GM18505 (cell line): ENCODE measurements around the gene CCDC102A.

Source experiments
- ATAC-seq: cut with Tn5 transposase; IDR thresholded peaks from one replicate; pipeline ENCODE4 v1.9.1; 2021; ENCODE audit not compliant: unreplicated experiment
- POLR2A ChIP-seq: IDR thresholded peaks from 4 replicates; pipeline ENCODE4 v1.6.1; 2011; ENCODE audit warnings: borderline replicate concordance; ENCODE audit not compliant: insufficient read depth, insufficient read length; ENCODE audit errors: extremely low read depth

The CCDC102A gene

DNA sequence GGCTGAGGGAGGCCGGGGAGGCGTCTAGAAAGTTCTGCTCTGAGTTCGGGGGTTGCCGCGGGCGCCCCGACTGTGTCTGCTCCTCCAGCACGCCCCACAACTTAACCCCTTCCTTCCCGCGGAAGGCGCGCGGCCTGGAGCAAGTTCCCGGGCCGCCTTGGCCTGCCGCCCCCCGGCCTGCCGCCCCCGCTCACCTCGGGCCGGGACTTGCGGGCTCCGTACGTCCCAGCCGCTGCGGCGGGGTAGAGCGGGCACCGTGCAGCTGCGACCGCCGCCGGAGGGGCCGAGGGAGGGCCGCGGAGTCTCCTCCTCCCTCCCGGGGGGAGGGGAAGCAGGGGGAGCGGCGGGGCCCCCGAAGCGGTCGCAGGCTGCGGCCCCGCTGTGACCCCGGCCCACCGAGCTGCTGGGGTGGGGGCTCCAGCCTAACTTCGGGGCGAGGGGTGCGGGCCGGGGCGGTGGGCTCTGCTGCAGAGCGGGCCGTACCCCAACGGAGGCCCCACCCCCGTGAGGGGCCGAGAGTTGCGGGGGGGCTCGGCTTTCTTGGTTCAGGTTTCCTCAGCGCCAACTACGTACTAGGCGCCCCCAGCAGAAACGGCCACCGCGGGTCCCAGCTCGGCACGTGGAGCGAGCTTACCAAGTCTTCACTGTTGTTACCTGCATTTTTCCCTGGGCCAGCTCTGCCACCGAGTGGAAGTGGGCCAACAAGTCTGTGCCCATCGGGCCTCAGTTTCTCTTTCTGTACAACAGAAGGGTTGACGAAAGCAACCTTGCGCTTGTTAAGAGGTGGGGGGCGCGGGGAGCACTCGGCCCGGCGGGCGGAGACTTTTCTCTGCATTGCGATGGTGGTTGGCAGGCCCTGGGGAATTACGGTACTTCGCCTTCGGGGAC lies at the start of gene CCDC102A:
TSS of gene CCDC102A (minus strand) at position 266 of the 888 bp plus-strand sequence. CDS start 7,394 bp downstream, outside the sequence.
- peak; percentile 16 for TF ChIP-seq POLR2A
- ATAC-seq: peak; percentile 20

DNA sequence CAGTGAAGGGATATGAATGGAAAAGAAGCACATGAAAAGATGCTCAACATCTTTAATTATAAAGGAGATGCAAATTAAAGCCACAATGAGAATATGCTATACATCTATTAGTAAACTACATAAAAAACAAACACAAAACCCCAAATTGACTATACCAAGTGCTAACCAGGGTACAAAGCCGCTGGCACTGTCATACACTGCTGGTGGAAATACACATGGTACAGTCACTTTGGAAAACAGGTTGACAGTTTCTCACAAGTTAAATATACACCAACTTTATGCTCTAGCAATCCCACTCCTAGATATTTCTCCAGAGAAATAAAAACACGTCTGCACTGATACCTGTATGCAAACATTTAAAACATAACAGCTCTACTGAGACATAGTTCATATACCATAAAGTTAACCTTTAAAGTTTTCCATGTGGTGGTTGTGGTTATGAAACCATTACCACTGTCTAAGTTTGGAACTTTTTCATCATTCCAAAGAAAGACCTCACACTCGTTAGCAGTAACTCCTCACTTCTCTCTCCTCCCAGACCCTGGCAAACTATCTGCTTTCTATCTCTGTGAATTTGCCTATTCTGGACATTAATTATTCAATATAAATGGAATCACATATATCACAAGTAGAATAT lies 48.8 kb upstream of the CCDC102A start:
- ATAC-seq: no peak
- no peak for TF ChIP-seq POLR2A

DNA sequence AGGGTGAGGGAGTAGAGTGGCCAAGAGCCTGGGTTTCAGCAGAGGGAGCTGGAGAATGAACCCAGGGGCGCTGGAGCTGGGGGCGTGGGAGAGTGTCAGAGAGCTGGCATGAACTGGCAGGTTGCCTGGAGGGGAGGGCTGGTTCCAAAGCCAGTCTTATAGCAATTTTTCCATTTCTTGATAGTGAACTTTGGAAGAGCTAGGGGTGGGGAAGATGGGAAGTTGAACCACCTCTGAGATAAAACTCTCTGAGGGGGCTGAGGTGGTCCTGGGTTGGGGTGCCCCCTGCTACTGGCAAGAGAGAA lies 42.9 kb upstream of the CCDC102A start:
- TF ChIP-seq POLR2A: no peak
- ATAC-seq: no peak

DNA sequence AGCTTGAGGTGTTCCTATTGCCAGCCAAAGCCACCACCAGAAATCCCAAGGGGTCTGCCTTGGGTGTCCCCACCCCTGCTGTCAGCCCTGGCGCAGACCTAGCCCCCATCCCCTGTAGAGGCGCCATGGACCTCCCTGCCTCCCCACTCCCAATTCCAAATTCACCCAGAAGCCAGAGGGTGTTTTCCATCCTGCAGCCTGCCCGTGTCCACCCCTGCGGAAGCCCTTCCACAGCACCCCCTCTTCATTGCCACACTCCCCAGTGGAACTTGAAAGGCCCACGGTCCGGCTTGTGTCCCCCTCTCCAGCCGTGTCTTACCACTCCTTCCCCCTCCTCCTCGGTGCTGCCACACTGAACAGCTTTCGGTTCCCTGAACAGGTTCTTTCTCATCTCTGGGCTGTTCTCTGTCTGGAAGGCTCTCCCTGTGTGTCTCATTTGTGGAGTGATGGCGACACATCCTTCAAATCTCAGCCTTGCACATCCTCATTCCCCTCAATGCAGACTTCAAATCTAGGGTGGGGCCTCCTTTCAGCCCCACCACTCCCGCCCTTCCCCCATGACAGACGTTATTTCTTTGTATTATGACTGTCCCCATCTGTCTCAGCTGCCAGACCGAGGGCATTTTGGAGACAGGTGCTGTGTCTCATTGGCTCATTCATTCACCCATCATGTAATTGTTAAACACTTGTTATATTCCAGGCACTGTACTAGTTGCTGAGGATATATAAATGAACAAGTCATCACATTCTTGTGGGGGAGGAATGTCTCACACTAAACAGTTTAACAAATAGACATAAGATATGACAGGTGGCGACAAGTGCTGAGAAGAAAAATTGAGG lies 42.4 kb upstream of the CCDC102A start:
- no peak for ATAC-seq
- peak; percentile 41 for TF ChIP-seq POLR2A

DNA sequence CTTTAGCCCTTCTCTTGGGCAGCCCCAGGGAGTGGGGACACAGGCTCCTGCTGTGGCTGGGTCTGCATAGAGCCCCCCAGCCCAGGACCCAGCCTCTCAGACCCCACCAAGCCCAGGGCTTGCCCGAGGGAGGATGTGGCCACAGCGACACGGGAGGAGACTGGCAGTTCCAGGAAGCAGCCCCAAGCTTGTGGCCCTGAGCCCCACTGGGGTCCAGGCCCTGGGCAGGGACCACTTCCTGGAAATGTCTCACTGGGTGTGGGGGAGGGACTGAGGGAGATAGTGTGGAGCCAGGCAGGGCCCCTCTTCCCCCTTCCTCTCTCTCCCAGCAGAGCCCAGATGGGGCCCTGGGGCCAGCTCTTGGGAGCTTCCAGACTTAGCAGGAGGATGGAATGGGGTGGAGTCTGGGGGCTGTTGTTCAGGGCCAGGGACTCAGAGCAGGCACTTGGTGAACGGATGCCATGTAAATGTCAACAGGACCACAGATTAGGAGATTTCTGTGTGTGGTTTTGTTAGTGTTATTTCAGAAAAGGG lies 41.4 kb upstream of the CCDC102A start:
- no peak for TF ChIP-seq POLR2A
- no peak for ATAC-seq

DNA sequence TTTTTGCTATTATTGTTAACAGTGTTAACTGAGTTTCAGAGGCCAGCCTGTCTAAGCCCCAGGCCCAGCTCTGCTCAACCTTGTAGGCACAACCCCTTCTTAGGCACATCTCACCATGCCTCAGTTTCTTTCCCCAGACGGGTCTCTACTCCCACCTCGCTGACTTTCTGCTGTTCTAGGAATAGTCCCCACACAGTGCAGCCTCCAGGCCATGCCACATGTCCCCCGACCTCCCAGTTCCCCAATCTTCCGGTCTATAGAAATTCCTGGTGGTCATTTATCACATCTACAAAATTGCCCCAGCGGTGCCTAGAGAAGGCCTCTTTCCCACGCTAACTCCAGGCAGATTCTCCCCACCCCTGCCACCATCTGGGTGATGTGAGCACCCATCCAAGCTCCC lies 40.8 kb upstream of the CCDC102A start:
- ATAC-seq: no peak
- TF ChIP-seq POLR2A: peak; percentile 0

DNA sequence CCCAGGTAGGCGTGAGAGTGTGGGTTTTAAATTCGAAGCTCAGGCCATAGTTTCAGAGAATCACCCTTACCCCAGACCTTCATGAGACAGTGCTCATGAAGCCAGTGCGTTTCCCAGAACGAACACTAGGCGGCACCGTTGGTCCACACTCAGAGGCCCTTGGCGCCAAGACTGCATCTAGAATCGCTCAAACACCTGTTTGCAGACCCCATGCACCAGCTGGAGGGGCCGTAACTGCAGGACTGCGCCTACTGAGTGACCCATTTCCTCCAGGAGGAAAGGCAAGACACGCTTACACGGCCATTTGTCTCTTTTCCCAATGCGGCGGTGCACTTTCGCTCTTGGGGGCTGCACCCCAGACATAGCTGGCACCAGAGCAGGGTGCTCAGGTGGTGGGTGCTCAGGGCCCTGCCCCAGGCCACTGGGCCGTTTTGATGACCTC lies 40.1 kb upstream of the CCDC102A start:
- peak; percentile 35 for TF ChIP-seq POLR2A
- peak; percentile 56 for ATAC-seq

DNA sequence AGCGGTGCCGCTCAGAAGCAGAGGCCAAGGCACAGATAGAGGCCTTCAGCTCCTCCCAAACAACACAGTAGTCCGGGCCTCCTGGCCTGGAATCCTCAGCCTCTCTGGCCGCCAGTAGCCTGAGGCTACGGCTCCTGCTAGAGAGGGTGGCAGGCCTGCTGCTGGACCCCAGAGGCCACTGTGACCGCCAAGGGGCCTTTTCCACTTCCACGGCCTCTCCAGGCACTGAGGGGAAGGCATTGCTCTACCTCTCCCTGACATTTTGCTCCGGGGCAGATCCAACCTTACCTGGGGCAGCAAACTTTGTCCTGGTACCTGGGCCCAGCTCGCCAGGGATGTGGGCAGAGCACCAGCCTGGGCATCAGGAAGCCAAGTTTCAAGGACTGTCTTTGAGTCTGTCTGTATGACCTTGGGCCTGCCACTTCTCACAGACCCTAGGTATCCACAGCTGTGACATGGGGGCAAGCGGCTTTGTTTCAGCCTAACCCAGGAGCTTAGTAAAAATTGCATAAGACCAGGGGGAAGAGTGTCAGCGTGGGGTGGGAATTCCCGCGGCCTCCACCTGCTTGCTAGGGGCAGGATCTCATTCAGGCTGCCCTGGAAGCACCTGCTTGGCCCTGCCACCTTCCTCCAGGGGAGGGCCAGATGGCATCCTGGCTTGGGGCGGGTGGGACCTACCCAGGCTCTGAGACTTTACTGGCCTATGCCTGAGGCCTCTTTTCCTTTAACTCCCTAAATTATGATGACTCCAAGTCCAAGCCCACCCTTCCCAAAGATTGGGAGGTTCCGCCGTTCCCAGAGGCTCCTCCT lies 39.3 kb upstream of the CCDC102A start:
- no peak for TF ChIP-seq POLR2A
- no peak for ATAC-seq

DNA sequence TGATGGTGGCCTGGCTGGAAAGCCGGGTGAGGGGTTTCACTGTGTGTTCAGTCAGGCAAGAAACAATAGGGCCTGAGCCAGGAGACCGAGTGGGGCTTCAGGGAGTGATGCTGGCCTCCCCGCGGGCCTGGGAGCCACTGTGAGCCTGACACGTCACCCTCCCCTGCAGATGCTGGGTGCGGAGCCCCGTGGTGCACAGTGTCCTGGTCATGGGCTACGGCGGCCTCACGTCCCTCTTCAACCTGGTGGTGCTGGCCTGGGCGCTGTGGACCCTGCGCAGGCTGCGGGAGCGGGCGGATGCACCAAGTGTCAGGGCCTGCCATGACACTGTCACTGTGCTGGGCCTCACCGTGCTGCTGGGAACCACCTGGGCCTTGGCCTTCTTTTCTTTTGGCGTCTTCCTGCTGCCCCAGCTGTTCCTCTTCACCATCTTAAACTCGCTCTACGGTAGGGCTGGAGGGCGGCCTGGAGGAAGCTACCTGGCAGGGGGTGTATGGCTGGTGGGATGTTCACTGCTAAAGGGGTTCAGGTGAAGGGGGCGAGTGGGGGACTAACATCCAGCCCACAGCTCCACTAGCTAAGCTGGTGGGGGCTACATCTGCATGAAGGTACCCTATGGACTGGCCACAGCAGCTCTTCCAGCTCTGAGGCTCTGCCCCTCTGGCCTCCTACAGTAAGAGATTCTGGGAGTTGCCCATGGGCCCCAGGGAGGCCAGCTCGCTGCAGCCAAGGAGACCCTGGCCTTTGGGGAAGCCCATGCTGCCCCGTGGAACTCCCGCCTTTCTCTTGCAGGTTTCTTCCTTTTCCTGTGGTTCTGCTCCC lies 38.5 kb upstream of the CCDC102A start:
- no peak for TF ChIP-seq POLR2A
- ATAC-seq: no peak

DNA sequence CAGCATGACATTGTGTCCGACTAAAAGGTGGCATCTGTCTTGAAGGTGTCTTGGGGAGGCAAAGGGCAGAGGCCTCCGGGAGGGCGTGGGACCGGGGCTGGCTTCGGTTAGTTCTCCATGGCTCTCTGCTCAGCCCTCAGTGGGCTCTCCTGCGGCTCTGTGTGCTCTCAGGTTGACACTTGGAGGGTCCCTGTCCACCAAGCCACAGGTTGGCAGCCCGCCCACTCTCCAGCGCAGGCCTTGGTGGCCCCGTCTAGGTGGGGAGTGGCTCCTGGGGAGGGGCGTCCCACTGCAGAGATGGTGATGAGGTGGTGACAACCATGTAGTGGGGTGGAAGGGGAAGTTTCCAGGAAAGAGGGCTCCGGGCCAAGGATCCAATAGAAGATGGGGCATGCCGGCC lies 37.7 kb upstream of the CCDC102A start:
- TF ChIP-seq POLR2A: no peak
- no peak for ATAC-seq

DNA sequence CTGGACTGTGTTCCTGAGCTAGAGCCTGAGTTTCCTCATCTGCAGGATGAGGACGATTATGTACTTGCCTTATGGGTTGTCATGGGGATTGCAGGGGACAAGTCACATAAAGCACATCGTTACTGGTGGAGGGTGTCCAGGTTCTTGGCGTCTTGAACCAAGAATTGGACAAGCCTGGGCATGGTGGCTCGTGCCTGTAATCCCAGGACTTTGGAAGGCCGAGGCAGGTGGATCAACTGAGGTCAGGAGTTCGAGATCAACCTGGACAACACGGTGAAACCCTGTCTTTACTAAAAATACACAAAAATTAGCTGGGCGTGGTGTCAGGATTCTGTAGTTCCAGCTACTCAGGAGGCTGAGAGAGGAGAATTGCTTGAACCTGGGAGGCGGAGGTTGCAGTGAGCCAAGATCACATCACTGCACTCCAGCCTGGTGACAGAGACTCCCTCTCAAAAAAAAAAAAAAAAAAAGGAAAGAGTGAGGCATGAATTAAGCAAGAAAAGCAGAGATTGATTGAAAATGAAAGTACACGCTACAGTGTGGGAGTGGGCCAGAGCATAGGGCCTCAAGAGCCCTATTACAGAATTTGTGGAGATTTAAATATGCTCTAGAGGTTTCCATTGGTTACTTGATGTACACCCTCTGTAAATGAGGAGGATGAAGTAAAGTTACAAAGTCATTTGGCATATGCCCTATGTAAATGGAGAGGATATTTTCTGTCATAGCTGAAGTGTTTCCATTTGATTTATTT lies 36.8 kb upstream of the CCDC102A start:
- ATAC-seq: no peak
- TF ChIP-seq POLR2A: no peak
